NCI-H748 (cell line): ENCODE results near the gene GNB1.

ENCODE experiments used
- DNase-seq: peaks from one replicate; lab custom pipeline; 2025; ENCODE audit not compliant: unreplicated experiment; lab: John Stamatoyannopoulos, UW

The GNB1 gene

GRCh38 chr1:1832820-1833219 lies 58.1 kb downstream of the GNB1 start:
- no peak for DNase-seq

DNA sequence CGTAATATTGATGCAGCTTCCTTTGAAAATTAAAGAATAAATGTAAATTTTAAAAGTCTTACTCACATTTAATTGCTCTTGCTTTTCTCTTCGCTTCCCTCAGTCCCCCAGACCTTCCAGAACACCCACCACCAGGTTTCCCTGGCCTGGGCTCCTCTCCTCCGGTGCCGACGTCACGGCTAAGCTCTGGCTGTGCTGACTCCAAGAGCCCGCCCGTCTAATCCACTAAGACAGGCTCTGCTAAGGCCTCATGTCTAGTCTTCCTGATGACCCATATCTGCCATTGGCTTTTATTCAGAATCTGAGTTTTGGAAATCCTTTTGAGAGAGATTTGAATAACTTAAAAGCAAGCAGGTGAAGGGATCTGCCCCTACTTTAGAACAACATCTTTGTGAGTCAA lies 58.7 kb downstream of the GNB1 start:
- DNase-seq: no peak

GRCh38 chr1:1827089-1827848 lies 63.6 kb downstream of the GNB1 start:
- DNase-seq: no peak

DNA sequence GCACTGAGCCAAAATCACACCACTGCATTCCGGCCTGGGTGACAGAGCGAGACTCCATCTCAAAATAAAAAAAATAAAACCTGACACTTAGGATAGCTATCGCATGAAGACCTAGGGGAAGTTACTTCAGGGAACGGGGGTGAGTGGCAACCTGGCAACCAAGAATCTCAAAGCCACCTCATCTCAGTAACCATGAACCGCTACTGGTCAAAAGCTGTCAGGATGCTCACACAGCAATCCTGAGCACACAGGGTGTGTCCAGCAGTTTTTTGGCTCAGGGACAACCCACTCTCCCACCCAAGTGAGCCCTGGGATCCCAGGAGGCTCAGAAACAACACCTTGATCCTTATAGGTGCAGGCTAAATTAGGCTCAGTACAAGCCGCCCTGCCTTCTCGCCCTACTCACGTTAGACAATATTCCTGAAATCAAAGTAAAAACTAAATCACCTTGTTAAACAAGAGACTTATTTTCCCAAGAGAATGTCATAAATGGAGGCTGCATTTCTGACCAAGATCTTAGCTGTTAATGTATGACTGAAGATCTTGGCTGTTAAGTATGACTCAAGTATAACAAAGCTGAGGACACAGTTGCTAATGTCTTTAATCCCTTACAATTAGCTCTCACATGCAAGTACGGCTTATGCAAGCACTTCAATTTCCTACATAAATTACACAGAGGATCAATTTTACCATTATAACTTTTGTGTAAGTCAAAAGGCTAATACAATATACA lies 64.4 kb downstream of the GNB1 start:
- no peak for DNase-seq

DNA sequence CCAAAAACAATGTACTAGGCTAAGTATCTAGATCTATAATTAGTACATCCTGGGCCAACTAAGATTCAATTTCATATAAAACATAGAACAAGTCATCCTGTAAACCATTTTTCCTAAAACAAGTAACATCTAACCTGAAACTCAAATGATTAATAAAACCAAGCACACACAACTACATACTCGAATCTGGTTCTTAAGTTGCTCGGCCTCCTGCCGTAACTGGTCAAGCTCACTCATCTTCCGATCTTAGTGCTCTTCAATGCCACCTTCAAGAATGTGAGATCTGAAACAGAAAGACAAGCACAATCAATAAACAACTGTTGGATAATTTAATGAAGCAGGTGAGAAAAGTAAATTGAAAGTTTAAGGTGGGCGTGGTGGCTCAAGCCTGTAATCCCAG lies 65.7 kb downstream of the GNB1 start:
- DNase-seq: no peak

GRCh38 chr1:1819762-1820161 lies 71.1 kb downstream of the GNB1 start:
- no peak for DNase-seq

GRCh38 chr1:1817221-1817620 lies 73.7 kb downstream of the GNB1 start:
- DNase-seq: no peak

GRCh38 chr1:1815606-1816281 lies 75.1 kb downstream of the GNB1 start:
- DNase-seq: no peak

DNA sequence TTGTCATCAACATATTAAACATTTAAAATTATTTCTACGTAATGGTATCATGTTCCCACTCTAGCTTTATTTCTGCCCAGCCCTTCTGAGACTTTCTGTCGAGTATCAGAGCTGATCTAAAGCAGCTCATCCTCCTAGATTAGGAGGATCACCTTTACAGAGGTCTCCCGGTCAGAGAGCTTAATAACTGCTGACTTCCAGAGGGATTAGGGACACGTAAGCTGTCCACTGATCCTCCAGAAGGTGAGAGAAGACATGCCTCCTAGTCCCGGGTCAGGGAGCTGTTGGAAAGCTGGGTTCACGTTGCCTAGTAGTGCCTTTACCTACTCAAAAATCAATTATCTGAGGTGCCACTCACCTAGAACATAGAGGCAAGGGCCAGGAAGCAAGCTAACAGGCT lies 81.4 kb downstream of the GNB1 start:
- no peak for DNase-seq

DNA sequence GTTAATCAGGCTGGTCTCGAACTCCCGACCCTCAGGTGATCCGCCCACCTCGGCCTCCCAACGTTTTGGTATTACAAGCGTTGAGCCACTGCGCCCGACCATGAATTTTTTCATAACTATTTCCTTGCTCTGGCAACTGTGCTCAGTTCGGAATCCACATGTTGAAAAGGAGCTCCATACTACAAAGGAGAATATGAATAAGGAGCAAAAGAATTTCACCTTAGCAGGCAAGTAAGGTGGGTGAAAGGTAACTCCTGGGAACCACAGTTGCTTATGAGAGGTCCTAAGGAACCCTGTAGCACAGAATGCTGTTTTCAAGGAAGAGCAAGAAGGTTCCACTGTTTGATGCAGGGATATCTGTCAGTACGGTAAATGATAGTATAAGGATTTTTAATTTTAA lies 82.7 kb downstream of the GNB1 start:
- no peak for DNase-seq

DNA sequence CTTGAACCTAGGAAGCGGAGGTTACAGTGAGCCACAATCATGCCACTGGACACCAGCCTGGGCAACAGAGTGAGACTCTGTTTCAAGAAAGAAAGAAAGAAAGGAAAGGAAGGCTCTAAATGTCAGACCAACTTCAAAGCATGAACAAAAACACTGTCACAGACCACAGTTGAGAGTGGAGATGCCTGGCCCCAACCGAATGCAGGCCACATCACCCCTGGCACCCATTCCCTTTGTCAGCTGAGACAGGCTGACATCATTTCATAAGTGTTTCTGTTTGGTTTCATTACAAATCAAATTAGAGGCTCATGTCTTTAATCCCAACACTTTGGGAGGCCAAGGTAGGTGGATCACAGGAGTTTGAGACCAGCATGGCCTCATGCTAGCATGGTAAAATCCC lies 84.0 kb downstream of the GNB1 start:
- no peak for DNase-seq

DNA sequence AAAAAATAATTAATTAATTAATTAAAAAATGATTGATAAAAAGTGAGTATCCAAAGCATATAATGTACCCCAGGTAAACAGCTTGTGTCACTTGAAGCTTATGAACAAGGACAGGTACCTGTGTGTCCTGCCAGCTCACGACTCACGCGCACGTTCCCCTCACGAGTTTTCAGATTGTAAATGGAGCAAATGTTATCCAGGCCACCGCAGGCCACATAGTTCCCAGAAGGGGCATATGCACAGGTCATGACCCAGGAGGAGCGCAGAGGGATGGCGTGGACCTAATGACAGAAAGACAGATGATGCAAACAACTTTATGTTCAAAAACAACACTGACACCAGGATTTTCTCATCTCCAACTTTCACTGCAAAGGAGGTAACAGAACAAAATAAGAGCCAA lies 86.6 kb downstream of the GNB1 start:
- DNase-seq: no peak

DNA sequence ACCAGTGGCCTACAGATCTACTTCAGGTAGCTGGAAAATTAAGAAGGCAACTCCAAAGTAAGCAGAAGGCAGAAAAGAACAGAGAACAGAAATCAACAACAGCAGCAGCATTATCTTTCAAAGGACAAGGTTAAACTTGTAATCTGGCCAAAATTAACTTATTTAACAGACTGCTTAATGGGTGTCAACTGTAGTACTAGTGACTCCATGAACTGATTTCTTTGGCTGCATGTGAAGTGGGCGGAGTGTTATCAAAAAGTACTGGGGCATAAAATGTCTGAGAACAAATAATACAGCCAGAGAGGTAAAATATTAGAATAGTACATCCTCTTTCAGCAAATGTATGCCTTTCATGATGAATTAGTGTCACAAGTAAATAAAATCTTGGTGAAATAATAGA lies 88.0 kb downstream of the GNB1 start:
- DNase-seq: no peak

GRCh38 chr1:1799716-1800115 lies 91.2 kb downstream of the GNB1 start:
- no peak for DNase-seq

GRCh38 chr1:1797731-1798341 lies 93.1 kb downstream of the GNB1 start:
- DNase-seq: no peak

GRCh38 chr1:1796466-1796865 lies 94.4 kb downstream of the GNB1 start:
- DNase-seq: no peak

GRCh38 chr1:1794999-1795398 lies 95.9 kb downstream of the GNB1 start:
- DNase-seq: no peak

DNA sequence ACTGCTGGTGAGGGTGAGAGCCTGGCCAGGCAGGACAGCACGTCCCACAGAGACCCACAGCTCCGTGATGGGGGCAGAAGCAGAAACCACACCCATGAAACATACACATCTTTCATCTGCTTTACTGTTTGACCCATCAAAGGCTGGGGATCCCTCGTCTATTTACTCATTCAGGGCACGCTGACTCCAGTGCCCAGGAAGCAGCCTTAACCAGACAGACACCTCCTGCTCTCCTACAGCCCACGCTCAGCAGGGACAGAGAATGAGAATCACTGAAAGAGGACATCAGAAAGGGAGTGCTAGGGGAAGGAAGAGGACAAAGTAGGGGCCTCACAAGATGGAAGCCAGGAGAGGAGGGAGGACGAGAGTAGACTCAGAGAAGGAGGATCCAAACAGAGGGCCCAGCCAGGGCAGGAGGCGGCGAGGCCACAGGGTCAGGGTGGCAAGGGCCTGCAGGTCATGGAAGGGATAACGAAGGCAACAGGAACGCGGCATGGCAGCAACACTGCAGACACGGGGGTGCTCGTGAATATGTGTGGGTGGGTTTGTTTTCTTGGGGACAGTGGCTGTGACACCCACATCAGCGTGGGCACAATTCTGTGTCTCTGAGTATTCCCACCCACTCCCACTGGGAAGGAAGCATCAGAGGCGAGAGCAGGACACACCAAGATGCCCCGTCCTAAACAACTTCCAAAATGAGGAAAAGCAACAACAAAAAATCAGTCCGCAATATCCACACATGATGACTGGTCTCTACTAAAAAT lies 97.2 kb downstream of the GNB1 start:
- DNase-seq: no peak

DNA sequence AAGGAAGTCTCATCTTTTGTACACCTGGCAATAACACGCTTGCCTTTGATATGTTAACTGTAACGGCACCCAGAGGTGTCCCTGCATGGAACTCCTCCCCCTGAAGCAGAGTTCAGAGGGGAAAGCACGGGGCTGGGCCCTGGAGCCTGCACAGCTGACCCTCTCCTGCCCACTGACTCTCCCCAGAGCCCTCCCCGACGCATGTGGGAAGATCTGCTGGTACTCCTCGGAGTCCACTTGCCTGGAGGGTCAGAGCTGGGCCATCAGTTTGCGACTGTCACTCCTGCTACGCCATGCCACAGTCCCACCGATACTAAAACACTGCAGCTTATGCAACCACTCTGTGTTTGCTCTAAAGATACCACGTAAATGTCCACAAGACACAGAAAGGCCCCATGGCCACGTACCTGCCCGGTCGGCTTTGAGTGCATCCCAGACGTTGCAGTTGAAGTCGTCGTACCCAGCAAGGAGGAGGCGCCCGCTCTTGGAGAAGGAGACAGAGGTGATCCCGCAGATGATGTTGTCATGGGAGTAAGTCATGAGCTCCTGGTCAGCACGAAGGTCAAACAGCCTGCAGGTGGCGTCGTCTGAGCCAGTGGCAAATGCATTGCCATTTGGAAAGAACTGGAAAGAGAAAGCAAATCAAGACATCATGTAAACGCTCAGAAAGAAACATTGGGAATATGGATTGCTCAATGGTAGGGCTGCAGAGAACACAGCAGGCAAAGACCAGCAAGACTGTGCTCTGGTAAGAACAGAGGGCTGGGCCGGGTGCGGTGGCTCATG lies 102.0 kb downstream of the GNB1 start:
- DNase-seq: no peak

- DNase-seq: no peak
Measured at GRCh38 chr1:1788136-1788535, 102.8 kb downstream of the GNB1 start.
